ENCODE measurements around the gene GUCY2C. TPM values are rescaled to one million over a fixed set of nuclear protein-coding genes. Genes with fewer than 3 reads are reported as not detected.

The GUCY2C gene
- total RNA-seq, 3 donors from 2014 or later = 1.3 TPM; not detected in 2

GRCh38 chr12:14701809-14702568 is 5.6 kb upstream of the GUCY2C start:
- intact Hi-C loops (cut with DNase I; ENCODE audit: low total_unique reads) = no loop called here
- no peak for DNase-seq (ENCODE audit: low spot score in 2 of 2)

GRCh38 chr12:14700935-14701334 is 4.5 kb upstream of the GUCY2C start:
- intact Hi-C loops (cut with DNase I; ENCODE audit: low total_unique reads) = no loop called here
- Histone ChIP-seq H3K36me3 (no peaks in the 10 kb centered on the region), H3K9me3 (no peaks in the 10 kb centered on the region), H3K27me3 (no peaks in the 10 kb centered on the region), H3K4me1 (no peaks in the 10 kb centered on the region), H3K4me3 (no peak overlapping the region), H3K27ac (no peak overlapping the region)
- no peak for TF ChIP-seq POLR2AphosphoS5 (IDR thresholded peaks at IDR 0.05)
- no peak for TF ChIP-seq CTCF (IDR thresholded peaks at IDR 0.05)
- no peak for TF ChIP-seq POLR2A (IDR thresholded peaks at IDR 0.05)
- DNase-seq (ENCODE audit: low spot score in 2 of 2) = no peak

More at GRCh38 chr12:14701809-14702568, 5.6 kb upstream of the GUCY2C start:
- TF ChIP-seq POLR2A (IDR thresholded peaks at IDR 0.05) = no peak
- TF ChIP-seq CTCF (IDR thresholded peaks at IDR 0.05) = no peak
- no peak for TF ChIP-seq POLR2AphosphoS5 (IDR thresholded peaks at IDR 0.05)
- Histone ChIP-seq H3K36me3 (no peaks in the 10 kb centered on the region), H3K4me3 (no peak overlapping the region), H3K9me3 (no peaks in the 10 kb centered on the region), H3K4me1 (no peaks in the 10 kb centered on the region), H3K27ac (no peak overlapping the region), H3K27me3 (no peaks in the 10 kb centered on the region)

- DNase-seq (ENCODE audit: low spot score in 2 of 2) = no peak
- Histone ChIP-seq H3K27ac (no peak overlapping the region), H3K36me3 (no peaks in the 10 kb centered on the region), H3K9me3 (no peaks in the 10 kb centered on the region), H3K4me1 (no peaks in the 10 kb centered on the region), H3K4me3 (no peak overlapping the region), H3K27me3 (no peaks in the 10 kb centered on the region)
- intact Hi-C loops (cut with DNase I; ENCODE audit: low total_unique reads) = no loop called here
- no peak for TF ChIP-seq POLR2AphosphoS5 (IDR thresholded peaks at IDR 0.05)
- no peak for TF ChIP-seq POLR2A (IDR thresholded peaks at IDR 0.05)
- no peak for TF ChIP-seq CTCF (IDR thresholded peaks at IDR 0.05)
These were observed 3.5 kb upstream of the GUCY2C start for GRCh38 chr12:14699923-14700322.

GRCh38 chr12:14698555-14698954 is 2.2 kb upstream of the GUCY2C start:
- DNase-seq (ENCODE audit: low spot score in 2 of 2) = no peak
- Histone ChIP-seq H3K4me1 (no peaks in the 10 kb centered on the region), H3K27ac (no peak overlapping the region)

More at GRCh38 chr12:14698555-14698954, 2.2 kb upstream of the GUCY2C start:
- no peaks in the 10 kb centered on the region for H3K36me3 ChIP-seq
- H3K9me3 ChIP-seq = no peaks in the 10 kb centered on the region
- H3K4me3 ChIP-seq = no peak overlapping the region
- H3K27me3 ChIP-seq = no peaks in the 10 kb centered on the region
- TF ChIP-seq POLR2A (IDR thresholded peaks at IDR 0.05) (no peak), CTCF (IDR thresholded peaks at IDR 0.05) (no peak), POLR2AphosphoS5 (IDR thresholded peaks at IDR 0.05) (no peak)
- intact Hi-C loops (cut with DNase I; ENCODE audit: low total_unique reads) = no loop called here
